Globus pallidus (tissue), 1 donor: ENCODE data around the gene SMARCA4.

Experiments used
- DNase-seq: peaks from one replicate; pipeline ENCODE4 v3.0.0-alpha.2; 2015; ENCODE audit warnings: low spot score

Gene SMARCA4

GRCh38 chr19:10960314-10961072 is at the start of gene SMARCA4:
Gene SMARCA4, plus strand, starts transcription at chr19:10961030. Its CDS starts 23,122 bp downstream, at chr19:10984152.
- DNase-seq, result peak; percentile 95

- no peak for DNase-seq
These were observed 49.1 kb upstream of the SMARCA4 start for GRCh38 chr19:10911579-10912363.

GRCh38 chr19:10912619-10913018 is 48.2 kb upstream of the SMARCA4 start:
- no peak for DNase-seq

GRCh38 chr19:10913716-10914340 is 47.0 kb upstream of the SMARCA4 start:
- DNase-seq, result no peak

- no peak for DNase-seq
These were observed 45.4 kb upstream of the SMARCA4 start for GRCh38 chr19:10915130-10916091.

- no peak for DNase-seq
These were observed 44.2 kb upstream of the SMARCA4 start for GRCh38 chr19:10916602-10917001.

- DNase-seq, result no peak
These were observed 42.5 kb upstream of the SMARCA4 start for GRCh38 chr19:10918359-10918758.

GRCh38 chr19:10919352-10920287 is 41.2 kb upstream of the SMARCA4 start:
- no peak for DNase-seq

- DNase-seq, result no peak
These were observed 40.6 kb upstream of the SMARCA4 start for GRCh38 chr19:10920288-10920655.

- no peak for DNase-seq
These were observed 40.0 kb upstream of the SMARCA4 start for GRCh38 chr19:10920781-10921180.

GRCh38 chr19:10921199-10921909 is 39.5 kb upstream of the SMARCA4 start:
- no peak for DNase-seq

- DNase-seq, result no peak
These were observed 38.8 kb upstream of the SMARCA4 start for GRCh38 chr19:10921910-10922637.

- DNase-seq, result no peak
These were observed 38.2 kb upstream of the SMARCA4 start for GRCh38 chr19:10922638-10923014.

GRCh38 chr19:10923260-10924112 is 37.3 kb upstream of the SMARCA4 start:
- no peak for DNase-seq

GRCh38 chr19:10924597-10924996 is 36.2 kb upstream of the SMARCA4 start:
- DNase-seq, result no peak

- DNase-seq, result no peak
These were observed 32.9 kb upstream of the SMARCA4 start for GRCh38 chr19:10927730-10928562.
